Mucosa of rectum (tissue), 2 donors: Measurements from ENCODE around the gene CSMD2.

Experiments used
- H3K27ac ChIP-seq, 2 donors: one replicate each; pipeline ENCODE4 v1.7.0; 2013; ENCODE audit warnings: inconsistent platforms in 2 of 2, low read depth in 2 of 2, low read length in 2 of 2
- H3K27me3 ChIP-seq, 2 donors: one replicate each; pipeline ENCODE4 v1.7.0; 2013; ENCODE audit warnings: low read length in 2 of 2; ENCODE audit not compliant: control insufficient read depth in 2 of 2, insufficient read depth in 2 of 2
- H3K36me3 ChIP-seq, 2 donors: one replicate each; pipeline ENCODE4 v1.7.0; 2013; ENCODE audit warnings: low read length in 2 of 2; ENCODE audit not compliant: control insufficient read depth in 2 of 2, insufficient read depth in 2 of 2
- H3K4me1 ChIP-seq, 2 donors: one replicate each; pipeline ENCODE4 v1.7.0; 2013; ENCODE audit warnings: low read length in 2 of 2, mild to moderate bottlenecking in 1 of 2; ENCODE audit not compliant: control insufficient read depth in 2 of 2, insufficient read depth in 2 of 2
- H3K4me3 ChIP-seq, 2 donors: one replicate each; pipeline ENCODE4 v1.7.0; 2013; ENCODE audit warnings: low read length in 2 of 2
- H3K9ac ChIP-seq, 2 donors: one replicate each; pipeline ENCODE4 v1.7.0; 2013; ENCODE audit warnings: low read length in 2 of 2, low read depth in 1 of 2, mild to moderate bottlenecking in 1 of 2
- H3K9me3 ChIP-seq, 2 donors: one replicate each; pipeline ENCODE4 v1.7.0; 2013; ENCODE audit warnings: low read length in 2 of 2; ENCODE audit not compliant: control insufficient read depth in 2 of 2
- donor health status: healthy.
- donor health status: Normal muscosa, but diverticular disease.

The CSMD2 gene

GRCh38 chr1:33821291-33821690 lies 343.7 kb downstream of the CSMD2 start:
- Histone ChIP-seq H3K36me3 (no peaks in the 10 kb centered on the region), H3K9ac (no peak overlapping the region), H3K27me3 (no peaks in the 10 kb centered on the region), H3K4me3 (no peak overlapping the region), H3K27ac (no peak overlapping the region), H3K4me1 (no peaks in the 10 kb centered on the region), H3K9me3 (no peaks in the 10 kb centered on the region)

GRCh38 chr1:33820804-33821203 lies 344.2 kb downstream of the CSMD2 start:
- Histone ChIP-seq H3K27me3 (no peaks in the 10 kb centered on the region), H3K9ac (no peak overlapping the region), H3K4me1 (no peaks in the 10 kb centered on the region), H3K9me3 (no peaks in the 10 kb centered on the region), H3K4me3 (no peak overlapping the region), H3K27ac (no peak overlapping the region), H3K36me3 (no peaks in the 10 kb centered on the region)

- H3K36me3 ChIP-seq = no peaks in the 10 kb centered on the region
- H3K27me3 ChIP-seq = no peaks in the 10 kb centered on the region
- no peak overlapping the region for H3K27ac ChIP-seq
- H3K9me3 ChIP-seq = no peaks in the 10 kb centered on the region
- H3K4me1 ChIP-seq = no peaks in the 10 kb centered on the region
- no peak overlapping the region for H3K9ac ChIP-seq
- no peak overlapping the region for H3K4me3 ChIP-seq
Measured at GRCh38 chr1:33819913-33820311, 345.1 kb downstream of the CSMD2 start.

GRCh38 chr1:33819290-33819912 lies 345.6 kb downstream of the CSMD2 start:
- H3K36me3 ChIP-seq = no peaks in the 10 kb centered on the region
- H3K9ac ChIP-seq = no peak overlapping the region
- H3K4me3 ChIP-seq = no peak overlapping the region
- H3K4me1 ChIP-seq = no peaks in the 10 kb centered on the region
- no peaks in the 10 kb centered on the region for H3K9me3 ChIP-seq
- no peak overlapping the region for H3K27ac ChIP-seq
- H3K27me3 ChIP-seq = no peaks in the 10 kb centered on the region

- no peak overlapping the region for H3K27ac ChIP-seq
- H3K4me1 ChIP-seq = no peaks in the 10 kb centered on the region
- H3K9me3 ChIP-seq = no peaks in the 10 kb centered on the region
- no peak overlapping the region for H3K4me3 ChIP-seq
- no peaks in the 10 kb centered on the region for H3K27me3 ChIP-seq
- H3K36me3 ChIP-seq = no peaks in the 10 kb centered on the region
- no peak overlapping the region for H3K9ac ChIP-seq
Measured at GRCh38 chr1:33818071-33818470, 347.0 kb downstream of the CSMD2 start.

GRCh38 chr1:33815061-33815460 lies 350.0 kb downstream of the CSMD2 start:
- no peaks in the 10 kb centered on the region for H3K27me3 ChIP-seq
- no peak overlapping the region for H3K27ac ChIP-seq
- H3K4me3 ChIP-seq = no peak overlapping the region
- no peaks in the 10 kb centered on the region for H3K36me3 ChIP-seq
- H3K9me3 ChIP-seq = no peaks in the 10 kb centered on the region
- no peaks in the 10 kb centered on the region for H3K4me1 ChIP-seq
- no peak overlapping the region for H3K9ac ChIP-seq

GRCh38 chr1:33814166-33814565 lies 350.9 kb downstream of the CSMD2 start:
- no peak overlapping the region for H3K27ac ChIP-seq
- no peaks in the 10 kb centered on the region for H3K27me3 ChIP-seq
- no peaks in the 10 kb centered on the region for H3K36me3 ChIP-seq
- H3K9ac ChIP-seq = no peak overlapping the region
- no peaks in the 10 kb centered on the region for H3K4me1 ChIP-seq
- H3K4me3 ChIP-seq = no peak overlapping the region
- H3K9me3 ChIP-seq = no peaks in the 10 kb centered on the region

GRCh38 chr1:33810571-33810970 lies 354.5 kb downstream of the CSMD2 start:
- Histone ChIP-seq H3K27me3 (no peaks in the 10 kb centered on the region), H3K9ac (no peak overlapping the region), H3K4me1 (no peaks in the 10 kb centered on the region), H3K9me3 (peaks cover 0 to 3% of the 10 kb centered on the region in 2 donors), H3K4me3 (no peak overlapping the region), H3K36me3 (no peaks in the 10 kb centered on the region), H3K27ac (no peak overlapping the region)

- Histone ChIP-seq H3K27me3 (no peaks in the 10 kb centered on the region), H3K4me3 (no peak overlapping the region), H3K36me3 (no peaks in the 10 kb centered on the region), H3K27ac (no peak overlapping the region), H3K9ac (no peak overlapping the region), H3K4me1 (no peaks in the 10 kb centered on the region), H3K9me3 (peaks cover 0 to 3% of the 10 kb centered on the region in 2 donors)
Measured at GRCh38 chr1:33805988-33806387, 359.0 kb downstream of the CSMD2 start.

GRCh38 chr1:33802268-33802667 lies 362.8 kb downstream of the CSMD2 start:
- no peaks in the 10 kb centered on the region for H3K36me3 ChIP-seq
- H3K9ac ChIP-seq = no peak overlapping the region
- no peak overlapping the region for H3K4me3 ChIP-seq
- H3K27me3 ChIP-seq = no peaks in the 10 kb centered on the region
- no peak overlapping the region for H3K27ac ChIP-seq
- H3K4me1 ChIP-seq = no peaks in the 10 kb centered on the region
- H3K9me3 ChIP-seq = peaks cover 0 to 7% of the 10 kb centered on the region in 2 donors

- no peak overlapping the region for H3K4me3 ChIP-seq
- no peaks in the 10 kb centered on the region for H3K27me3 ChIP-seq
- H3K27ac ChIP-seq = no peak overlapping the region
- no peaks in the 10 kb centered on the region for H3K4me1 ChIP-seq
- H3K36me3 ChIP-seq = no peaks in the 10 kb centered on the region
- no peak overlapping the region for H3K9ac ChIP-seq
- H3K9me3 ChIP-seq = peaks cover 3 to 7% of the 10 kb centered on the region in 2 donors
Measured at GRCh38 chr1:33797849-33798248, 367.2 kb downstream of the CSMD2 start.
